Measurements from ENCODE around the gene KCTD4.

Gene KCTD4

GRCh38 chr13:45174478-45174877 lies 26.4 kb downstream of the KCTD4 start:
- DNase-seq, result no peak

GRCh38 chr13:45168555-45168930 lies 32.3 kb downstream of the KCTD4 start:
- no peak for DNase-seq

- no peak for DNase-seq
Measured at GRCh38 chr13:45167611-45168554, 33.0 kb downstream of the KCTD4 start.

GRCh38 chr13:45166858-45167257 lies 34.0 kb downstream of the KCTD4 start:
- DNase-seq, result no peak

- no peak for DNase-seq
Measured at GRCh38 chr13:45162821-45163220, 38.0 kb downstream of the KCTD4 start.

- no peak for DNase-seq
Measured at GRCh38 chr13:45162194-45162593, 38.7 kb downstream of the KCTD4 start.

- no peak for DNase-seq
Measured at GRCh38 chr13:45156565-45157361, 44.1 kb downstream of the KCTD4 start.

GRCh38 chr13:45149964-45150363 lies 50.9 kb downstream of the KCTD4 start:
- DNase-seq, result no peak

GRCh38 chr13:45143346-45143751 lies 57.5 kb downstream of the KCTD4 start:
- no peak for DNase-seq

Measured in NCI-H526 treated with DMSO at 0.1 percent for 48 hours (cell line).